ENCODE data around the gene NAB1.

- TF ChIP-seq POLR2AphosphoS5 (IDR thresholded peaks at IDR 0.05; ENCODE audit: borderline replicate concordance, low read depth, low read length) (no peak), EZH2 (IDR thresholded peaks at IDR 0.05) (no peak), FOXP2 (optimal IDR thresholded peaks at IDR 0.05; ENCODE audit: control extremely low read depth, extremely low read length, insufficient read depth) (no peak)
Observed at GRCh38 chr2:190664240-190664639, 15.4 kb downstream of the NAB1 start.
